ENCODE data around the gene SURF1.
A peak's percentile ranks its signal among the peaks of the same experiment; 100 is the strongest.
"Not testable (repeated sequence)": the region's sequence is repeated elsewhere in the genome, so short reads cannot be mapped to it uniquely, and the experiment has no call there.

Gene SURF1

GRCh38 chr9:133341369-133342068 is 14.8 kb downstream of the SURF1 start:
- DNase-seq, result no peak

GRCh38 chr9:133340916-133341315 is 15.4 kb downstream of the SURF1 start:
- no peak for DNase-seq

GRCh38 chr9:133340256-133340655 is 16.0 kb downstream of the SURF1 start:
- DNase-seq, result no peak

- no peak for DNase-seq
Observed at GRCh38 chr9:133339641-133340040, 16.6 kb downstream of the SURF1 start.

GRCh38 chr9:133335924-133336811 is 20.1 kb downstream of the SURF1 start, which contains the start of gene SURF6:
TSS of gene SURF6 (minus strand) at chr9:133336188. CDS start at chr9:133336132, 56 bp downstream.
- peak; percentile 95 for DNase-seq

- peak; percentile 24 for DNase-seq
Observed at GRCh38 chr9:133334888-133335287, 21.4 kb downstream of the SURF1 start.

GRCh38 chr9:133334161-133334560 is 22.1 kb downstream of the SURF1 start:
- DNase-seq, result no peak

GRCh38 chr9:133333566-133333965 is 22.7 kb downstream of the SURF1 start:
- no peak for DNase-seq

- DNase-seq, result no peak
Observed at GRCh38 chr9:133333011-133333410, 23.3 kb downstream of the SURF1 start.

- no peak for DNase-seq
Observed at GRCh38 chr9:133332381-133332730, 23.9 kb downstream of the SURF1 start.

- no peak for DNase-seq
Observed at GRCh38 chr9:133331641-133332380, 24.5 kb downstream of the SURF1 start.

- no peak for DNase-seq
Observed at GRCh38 chr9:133331221-133331620, 25.1 kb downstream of the SURF1 start.

GRCh38 chr9:133329306-133330156 is 26.8 kb downstream of the SURF1 start:
- DNase-seq, result not testable (repeated sequence)

- no peak for DNase-seq
Observed at GRCh38 chr9:133327834-133328484, 28.3 kb downstream of the SURF1 start.

GRCh38 chr9:133327021-133327420 is 29.3 kb downstream of the SURF1 start:
- DNase-seq, result not testable (repeated sequence)

GRCh38 chr9:133323991-133324703 is 32.1 kb downstream of the SURF1 start:
- DNase-seq, result no peak

GRCh38 chr9:133323211-133323610 is 33.1 kb downstream of the SURF1 start:
- no peak for DNase-seq

GRCh38 chr9:133322701-133323100 is 33.6 kb downstream of the SURF1 start:
- DNase-seq, result no peak

- DNase-seq, result no peak
Observed at GRCh38 chr9:133321411-133321935, 34.8 kb downstream of the SURF1 start.

- DNase-seq, result no peak
Observed at GRCh38 chr9:133320421-133320881, 35.8 kb downstream of the SURF1 start.

GRCh38 chr9:133317551-133317950 is 38.7 kb downstream of the SURF1 start:
- DNase-seq, result not testable (repeated sequence)
